Psoas muscle (tissue), 8 donors: Measurements from ENCODE around the gene USP8. TPM values are rescaled to one million over a fixed set of nuclear protein-coding genes. Genes with fewer than 3 reads are reported as not detected.
"Not testable (repeated sequence)": the region's sequence is repeated elsewhere in the genome, so short reads cannot be mapped to it uniquely, and the experiment has no call there.

Source experiments
- ATAC-seq, 4 donors: fragments of 200-7000 bp; cut with Tn5 transposase; one replicate each; pipeline ENCODE4 v1.9.1; 2020; ENCODE audit warnings: moderate library complexity in 3 of 4, mild to moderate bottlenecking in 2 of 4
- DNase-seq, 2 donors: peaks; one replicate each; pipeline ENCODE4 v3.0.0-alpha.2; 2020
- H3K27ac ChIP-seq: fragments of 200-600 bp; one replicate; pipeline ENCODE4 v1.8.0; 2022
- H3K27me3 ChIP-seq, 3 donors: fragments of 200-600 bp in 1 of 3; one replicate each; pipeline versions ENCODE4 v1.6.1 to v1.8.0; 2013 to 2022; ENCODE audit warnings: low read length in 2 of 3, mild to moderate bottlenecking in 2 of 3, moderate library complexity in 1 of 3; ENCODE audit not compliant: insufficient read depth in 3 of 3
- H3K36me3 ChIP-seq, 2 donors: fragments of 200-600 bp in 1 of 2; one replicate each; pipeline versions ENCODE4 v1.6.1 to v1.8.0; 2013 to 2022; ENCODE audit warnings: low read depth in 1 of 2, mild to moderate bottlenecking in 1 of 2, moderate library complexity in 1 of 2; ENCODE audit not compliant: insufficient read depth in 1 of 2
- H3K4me1 ChIP-seq: fragments of 200-600 bp; one replicate; pipeline ENCODE4 v1.8.0; 2022
- H3K4me3 ChIP-seq: fragments of 200-600 bp; one replicate; pipeline ENCODE4 v1.8.0; 2022; ENCODE audit warnings: mild to moderate bottlenecking
- H3K9me3 ChIP-seq: fragments of 200-600 bp; one replicate; pipeline ENCODE4 v1.8.0; 2022
- WGBS, 3 donors: extraction: QIAGEN DNeasy Blood & Tissue Kit; methylation state at CpG; one replicate each; pipeline versions ENCODE4 v1.1.6 to v1.1.7; 2013; 5-methylcytosine and 5-hydroxymethylcytosine counted together
- intact Hi-C, 2 donors: fragments of 100-400 bp; cut with DNase I; formaldehyde crosslinking; loops; one replicate each; pipeline versions ENCODE4 v1.11.0 to v1.14.2; 2022
- long read RNA-seq, 2 donors: library from polyadenylated mRNA; unstranded; transcript quantifications; one replicate each; pipeline ENCODE4 v2.0.0, GENCODE V29; 2021
- polyA plus RNA-seq, 3 donors: library from polyadenylated mRNA; stranded (reverse); fragments of 200-250 nt; gene quantifications; one replicate each; pipeline ENCODE4 v1.2.3, GENCODE V29; 2013
- total RNA-seq, 4 donors: library from RNA; stranded (reverse); fragmentation: NEBNext Ultra II Directional in 2 of 4; extraction: Animal tissue kit (Norgen Biotek cat#: 25700) in 2 of 4; gene quantifications; one replicate each; pipeline versions ENCODE4 v1.2.1 to v1.2.4, GENCODE V29; 2021 to 2023
- TF ChIP-seq, protein P1 (sequence below): fragments of 200-600 bp; IDR thresholded peaks from one replicate; pipeline ENCODE4 v1.8.0; 2022; ENCODE audit warnings: antibody characterized with exemption
- donor health status: healthy with polysubstance abuse.
- donor health status: DM: no; HTN: no; CAD: no; lungs with moderate emphysema.
- donor health status: Bipolar disorder and iron deficiency.
- donor health status: healthy.
- donor health status: DM: yes; HTN: yes; CAD: no.
- donor health status: DM: no; HTN: no; CAD: no.
- donor health status: DM: no; HTN: no; CAD: no.
- donor health status: DM: yes; HTN: yes; CAD: no.

USP8 gene
- 10 to 100 TPM; 28.8 to 42.9 (median 34.8) TPM for total RNA-seq
- polyA plus RNA-seq, result 10 to 100 TPM; 16.9 to 40.5 (median 22.9) TPM
- long read RNA-seq, donor 1, full-length matches to known transcripts, result 1 of 12 reads
- long read RNA-seq, donor 1, partial matches to known transcripts, result 4 of 12 reads
- long read RNA-seq, donor 1, other reads (novel, unspliced or antisense), result 7 of 12 reads
- long read RNA-seq, donor 2, full-length matches to known transcripts, result 9 of 41 reads
- long read RNA-seq, donor 2, partial matches to known transcripts, result 14 of 41 reads
- long read RNA-seq, donor 2, other reads (novel, unspliced or antisense), result 18 of 41 reads

DNA sequence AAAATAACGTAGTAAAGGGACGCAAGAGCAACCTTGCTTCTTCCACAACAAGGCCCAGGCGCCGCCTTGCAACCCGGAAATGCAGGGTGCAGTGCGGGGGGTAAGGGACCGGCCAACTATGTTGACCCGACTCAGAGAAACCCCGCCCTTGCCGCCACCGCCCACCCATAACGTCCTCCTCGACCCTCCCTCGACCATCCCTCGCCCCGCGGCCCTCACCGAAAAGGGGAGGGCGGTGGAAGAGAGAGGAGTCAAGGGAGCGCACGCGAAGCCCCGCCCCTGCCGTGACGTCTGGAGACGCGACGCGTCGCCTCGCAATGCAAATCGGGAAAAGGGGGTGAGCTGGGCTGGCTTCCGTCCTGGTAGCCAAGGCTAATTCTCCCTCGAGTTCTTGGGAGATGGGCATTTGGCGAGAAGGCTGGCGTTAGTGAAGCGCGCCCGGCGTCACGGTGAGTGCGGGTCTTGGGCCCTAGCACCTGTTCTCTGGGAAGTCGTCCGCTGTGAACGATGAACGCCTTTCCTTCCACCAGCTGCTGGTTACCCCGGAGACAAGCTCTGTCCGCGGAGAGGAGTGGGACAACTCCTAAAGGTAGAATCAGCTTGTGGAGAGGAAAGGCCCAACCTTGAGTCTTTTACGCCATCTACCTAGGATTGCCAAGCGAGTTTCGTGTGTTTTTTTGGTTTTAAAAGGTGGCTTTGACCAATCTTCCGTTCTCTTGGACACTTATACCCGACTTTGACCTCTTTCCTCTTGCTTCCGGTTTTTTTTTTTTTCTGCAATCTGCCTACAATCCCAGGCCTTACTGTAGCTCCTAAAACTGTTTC, at the start of gene USP8:
USP8 (plus strand) TSS at position 340 of the 825 bp plus-strand sequence. CDS start 14,669 bp downstream, outside the sequence.
- DNase-seq, result peak; percentile 96 to 98
- H3K4me1 ChIP-seq, result peaks cover 15% of the 10 kb centered on the region
- peak within 1 kb of the TSS; percentile 92 for H3K27ac ChIP-seq
- H3K36me3 ChIP-seq, result no peaks in the 10 kb centered on the region
- peak; percentile 98 to 99 (median 99) for ATAC-seq
- H3K9me3 ChIP-seq, result no peaks in the 10 kb centered on the region
- H3K4me3 ChIP-seq, result peak within 1 kb of the TSS; percentile 92
- 0% methylated on average over 54 to 55 of the region's 55 CpGs for WGBS, 3 donors
- TF ChIP-seq, protein P1, sequence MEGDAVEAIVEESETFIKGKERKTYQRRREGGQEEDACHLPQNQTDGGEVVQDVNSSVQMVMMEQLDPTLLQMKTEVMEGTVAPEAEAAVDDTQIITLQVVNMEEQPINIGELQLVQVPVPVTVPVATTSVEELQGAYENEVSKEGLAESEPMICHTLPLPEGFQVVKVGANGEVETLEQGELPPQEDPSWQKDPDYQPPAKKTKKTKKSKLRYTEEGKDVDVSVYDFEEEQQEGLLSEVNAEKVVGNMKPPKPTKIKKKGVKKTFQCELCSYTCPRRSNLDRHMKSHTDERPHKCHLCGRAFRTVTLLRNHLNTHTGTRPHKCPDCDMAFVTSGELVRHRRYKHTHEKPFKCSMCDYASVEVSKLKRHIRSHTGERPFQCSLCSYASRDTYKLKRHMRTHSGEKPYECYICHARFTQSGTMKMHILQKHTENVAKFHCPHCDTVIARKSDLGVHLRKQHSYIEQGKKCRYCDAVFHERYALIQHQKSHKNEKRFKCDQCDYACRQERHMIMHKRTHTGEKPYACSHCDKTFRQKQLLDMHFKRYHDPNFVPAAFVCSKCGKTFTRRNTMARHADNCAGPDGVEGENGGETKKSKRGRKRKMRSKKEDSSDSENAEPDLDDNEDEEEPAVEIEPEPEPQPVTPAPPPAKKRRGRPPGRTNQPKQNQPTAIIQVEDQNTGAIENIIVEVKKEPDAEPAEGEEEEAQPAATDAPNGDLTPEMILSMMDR, result no peak
- intact Hi-C loops, result loop anchor here (1.0 to 5.0 kb wide), 2 partner anchors 67 to 70 kb away; partner anchors contain the start of gene GABPB1 (in 1 of the 2)
- H3K27me3 ChIP-seq, result no peaks in the 10 kb centered on the region

DNA sequence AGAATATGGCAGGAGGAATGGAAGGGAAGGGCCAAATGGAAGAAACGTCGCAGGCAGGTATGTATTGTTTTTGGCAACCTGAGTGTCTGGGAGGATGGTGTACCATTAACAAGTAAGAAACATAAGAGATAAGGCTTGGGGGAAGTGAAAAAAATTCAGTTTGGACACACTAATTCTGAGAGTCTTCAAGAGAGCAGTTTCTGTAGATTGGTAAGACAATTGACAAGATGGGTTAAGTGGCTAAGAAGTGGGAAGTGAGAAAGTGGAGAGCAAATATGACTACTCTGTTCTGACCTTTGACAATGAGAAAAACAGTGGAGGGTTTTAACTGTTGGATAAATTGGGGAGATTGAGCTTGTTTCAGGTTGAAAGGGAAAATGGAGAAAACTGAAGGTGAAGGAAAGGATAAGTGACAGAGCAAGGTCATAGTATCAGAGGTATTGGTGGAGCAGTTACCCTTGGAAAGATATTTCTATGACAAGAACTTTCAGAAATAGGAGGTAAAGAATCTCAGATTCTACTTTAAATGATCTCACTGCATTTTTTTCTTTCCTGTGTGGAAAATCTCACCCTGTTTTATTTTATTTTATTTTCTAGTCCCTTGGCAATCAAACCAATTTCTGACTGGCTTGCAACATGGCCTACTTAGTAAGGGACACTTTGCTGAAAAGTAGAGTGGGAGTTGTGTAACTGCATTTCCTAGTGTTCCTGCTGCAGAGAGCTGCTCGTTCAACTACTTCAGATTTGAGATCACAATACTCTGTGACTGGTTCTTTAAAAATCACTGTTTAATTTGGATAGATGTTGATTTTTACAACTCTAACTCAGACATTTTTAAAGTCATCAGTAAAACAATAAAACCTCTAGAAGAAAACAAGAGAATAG, 46.1 kb upstream of the USP8 start:
- no peak for ATAC-seq
- no peaks in the 10 kb centered on the region for H3K36me3 ChIP-seq
- H3K4me3 ChIP-seq, result no peak overlapping the region
- H3K4me1 ChIP-seq, result no peaks in the 10 kb centered on the region
- WGBS, 3 donors, result 74 to 79% (median 76%) methylated on average over 3 of the region's 3 CpGs
- intact Hi-C loops, result no loop called here
- DNase-seq, result no peak
- no peak overlapping the region for H3K27ac ChIP-seq
- TF ChIP-seq, protein P1, result no peak
- H3K27me3 ChIP-seq, result no peaks in the 10 kb centered on the region
- no peaks in the 10 kb centered on the region for H3K9me3 ChIP-seq

DNA sequence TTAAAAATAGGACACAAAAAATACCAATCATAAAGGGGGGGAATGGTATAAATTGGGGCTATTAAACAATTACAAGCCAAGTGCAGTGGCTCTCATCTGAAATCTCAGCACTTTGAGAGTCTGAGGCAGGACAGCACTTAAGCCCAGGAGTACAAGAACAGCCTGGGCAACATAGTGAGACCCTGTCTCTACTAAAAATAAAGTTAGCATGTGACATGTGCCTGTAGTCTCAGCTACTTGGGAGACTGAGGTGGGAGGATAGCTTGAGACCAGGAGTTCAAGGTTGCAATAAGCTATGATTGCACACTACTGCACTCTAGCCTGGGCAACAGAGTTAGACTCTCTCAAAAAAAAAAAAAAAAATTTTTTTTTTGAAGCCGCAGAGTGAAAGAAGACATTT, 45.4 kb upstream of the USP8 start:
- ATAC-seq (no peak), DNase-seq (no peak)
- no peaks in the 10 kb centered on the region for H3K9me3 ChIP-seq
- no peaks in the 10 kb centered on the region for H3K27me3 ChIP-seq
- WGBS, 3 donors, result 92 to 100% (median 95%) methylated on average over 1 of the region's 1 CpG
- no peaks in the 10 kb centered on the region for H3K4me1 ChIP-seq
- no peaks in the 10 kb centered on the region for H3K36me3 ChIP-seq
- intact Hi-C loops, result no loop called here
- no peak overlapping the region for H3K4me3 ChIP-seq
- TF ChIP-seq, protein P1, result no peak
- no peak overlapping the region for H3K27ac ChIP-seq

GRCh38 chr15:50379413-50379812, 44.8 kb upstream of the USP8 start:
- H3K36me3 ChIP-seq, intact Hi-C loops, ATAC-seq, H3K4me1 ChIP-seq, H3K4me3 ChIP-seq, H3K27ac ChIP-seq, H3K9me3 ChIP-seq, H3K27me3 ChIP-seq, DNase-seq: not testable (repeated sequence)
- WGBS, 3 donors, result 96 to 98% (median 97%) methylated on average over 7 of the region's 7 CpGs
